AG09319 (cell line): ENCODE results near the gene CLTCL1.

ENCODE experiments used
- DNase-seq: peaks from one replicate; pipeline ENCODE4 v3.0.0-alpha.2; 2010; ENCODE audit warnings: low read depth; ENCODE audit errors: extremely low read depth
- TF ChIP-seq, protein P1 (sequence below): IDR thresholded peaks from 2 replicates; pipeline ENCODE4 v1.5.1; 2011; ENCODE audit warnings: low read depth, mild to moderate bottlenecking, inconsistent platforms, low read length, moderate library complexity

CLTCL1 gene

DNA sequence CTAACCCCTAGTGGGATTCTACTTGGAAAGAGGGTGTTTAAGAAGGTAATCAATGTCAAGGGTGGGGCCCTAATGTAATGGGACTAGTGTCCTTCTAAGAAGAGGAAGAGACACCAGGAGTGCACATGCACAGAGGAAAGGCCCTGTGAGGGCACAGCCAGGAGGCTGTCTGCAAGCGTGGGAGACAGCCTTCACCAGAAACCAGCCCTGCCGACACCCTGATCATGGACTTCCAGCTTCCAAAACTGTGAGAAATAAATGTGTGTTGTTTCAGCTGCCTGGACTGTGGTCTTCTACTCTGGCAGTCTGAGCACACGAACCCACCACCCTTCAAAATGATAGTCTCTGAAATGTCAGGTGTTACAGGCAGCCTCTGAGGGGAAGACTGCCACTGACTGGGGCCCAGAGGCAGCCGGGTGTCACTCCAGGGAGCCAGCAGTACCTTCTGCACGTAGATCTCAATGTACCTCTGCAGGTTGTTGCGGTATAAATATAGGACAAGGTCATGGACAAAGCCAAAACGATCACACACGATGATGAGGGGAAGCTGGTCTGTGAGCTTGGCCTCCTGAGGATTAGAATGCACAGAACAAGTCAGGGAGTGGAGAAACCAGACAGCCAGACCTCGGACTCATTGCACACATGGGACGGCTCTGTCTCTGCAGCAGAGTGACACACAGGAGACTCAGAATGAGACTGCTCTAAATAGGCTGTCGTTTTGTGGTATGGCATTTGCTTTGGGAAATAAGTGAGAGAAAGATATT lies 69.1 kb downstream of the CLTCL1 start:
- TF ChIP-seq, protein P1, sequence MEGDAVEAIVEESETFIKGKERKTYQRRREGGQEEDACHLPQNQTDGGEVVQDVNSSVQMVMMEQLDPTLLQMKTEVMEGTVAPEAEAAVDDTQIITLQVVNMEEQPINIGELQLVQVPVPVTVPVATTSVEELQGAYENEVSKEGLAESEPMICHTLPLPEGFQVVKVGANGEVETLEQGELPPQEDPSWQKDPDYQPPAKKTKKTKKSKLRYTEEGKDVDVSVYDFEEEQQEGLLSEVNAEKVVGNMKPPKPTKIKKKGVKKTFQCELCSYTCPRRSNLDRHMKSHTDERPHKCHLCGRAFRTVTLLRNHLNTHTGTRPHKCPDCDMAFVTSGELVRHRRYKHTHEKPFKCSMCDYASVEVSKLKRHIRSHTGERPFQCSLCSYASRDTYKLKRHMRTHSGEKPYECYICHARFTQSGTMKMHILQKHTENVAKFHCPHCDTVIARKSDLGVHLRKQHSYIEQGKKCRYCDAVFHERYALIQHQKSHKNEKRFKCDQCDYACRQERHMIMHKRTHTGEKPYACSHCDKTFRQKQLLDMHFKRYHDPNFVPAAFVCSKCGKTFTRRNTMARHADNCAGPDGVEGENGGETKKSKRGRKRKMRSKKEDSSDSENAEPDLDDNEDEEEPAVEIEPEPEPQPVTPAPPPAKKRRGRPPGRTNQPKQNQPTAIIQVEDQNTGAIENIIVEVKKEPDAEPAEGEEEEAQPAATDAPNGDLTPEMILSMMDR, result no peak
- no peak for DNase-seq

DNA sequence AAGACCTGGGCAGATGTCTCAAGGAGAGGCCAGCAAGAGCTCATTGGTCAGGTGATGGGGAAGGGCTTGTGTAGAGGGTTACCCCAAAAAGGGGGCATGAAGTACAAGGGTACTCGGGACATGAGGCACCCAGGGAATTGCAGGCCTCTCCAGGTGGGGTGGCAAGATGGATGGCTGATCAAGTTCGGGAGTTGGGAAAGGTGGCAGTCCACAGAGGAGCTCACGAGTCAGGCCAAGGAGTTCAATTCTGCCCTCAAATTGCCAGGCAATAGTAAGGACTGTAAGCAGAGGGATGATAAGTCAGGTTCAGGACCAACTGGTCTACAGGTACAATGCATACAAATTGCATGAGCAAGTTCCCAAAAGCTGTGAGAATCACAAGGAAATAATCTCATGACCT lies 70.7 kb downstream of the CLTCL1 start:
- TF ChIP-seq, protein P1, result no peak
- no peak for DNase-seq

DNA sequence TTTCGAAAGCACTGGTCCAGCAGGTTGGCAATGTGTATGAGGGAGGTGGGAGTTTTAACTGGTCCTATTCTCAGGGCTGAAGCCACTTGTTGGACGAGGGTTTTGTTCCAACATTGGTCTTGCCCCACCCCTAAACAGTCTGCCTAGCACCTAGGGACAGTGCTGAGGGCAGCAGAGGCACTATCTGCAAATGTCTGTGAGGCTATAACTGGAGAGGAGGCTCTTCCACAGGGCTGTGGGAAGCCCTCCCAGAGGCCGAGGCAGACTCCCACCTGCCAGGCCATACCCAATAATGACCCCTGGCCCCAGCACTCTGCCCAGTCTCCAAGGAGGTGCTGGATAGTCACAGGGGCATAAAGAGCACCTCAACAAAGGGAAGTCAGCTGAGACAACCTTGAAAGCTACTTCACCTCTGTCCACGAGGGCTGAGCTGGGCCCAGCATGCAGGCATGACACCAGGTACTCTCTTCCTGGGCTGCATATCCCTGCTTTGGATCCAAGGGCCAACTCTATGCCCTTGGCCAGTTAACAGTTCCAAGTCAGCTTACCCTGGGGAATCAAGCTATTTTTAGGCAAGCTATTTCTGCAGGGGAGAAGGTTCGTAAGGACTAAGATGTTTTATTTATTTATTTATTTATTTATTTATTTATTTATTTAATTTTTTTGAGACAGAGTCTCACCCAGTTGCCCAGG lies 72.8 kb downstream of the CLTCL1 start:
- TF ChIP-seq, protein P1, result no peak
- DNase-seq, result no peak

DNA sequence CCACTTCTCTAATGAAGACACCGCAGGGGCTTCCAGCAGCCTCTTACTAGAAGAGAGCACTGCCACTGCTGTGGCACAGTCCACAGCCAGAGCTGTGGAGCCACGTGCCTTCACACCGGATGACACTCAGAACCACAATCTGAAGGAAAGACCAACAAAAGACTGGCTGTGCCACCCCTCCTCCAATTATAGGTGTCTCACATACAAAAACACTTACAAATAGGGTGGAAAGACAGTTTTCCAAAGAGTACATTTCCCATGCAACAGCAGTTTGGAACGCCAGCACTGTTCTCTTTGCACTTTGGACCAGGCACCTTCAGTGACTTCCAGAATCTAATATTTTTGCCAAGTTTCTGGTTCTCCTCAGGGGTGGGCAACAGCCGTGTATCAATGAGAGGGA lies 74.9 kb downstream of the CLTCL1 start:
- DNase-seq, result no peak
- TF ChIP-seq, protein P1, result no peak

DNA sequence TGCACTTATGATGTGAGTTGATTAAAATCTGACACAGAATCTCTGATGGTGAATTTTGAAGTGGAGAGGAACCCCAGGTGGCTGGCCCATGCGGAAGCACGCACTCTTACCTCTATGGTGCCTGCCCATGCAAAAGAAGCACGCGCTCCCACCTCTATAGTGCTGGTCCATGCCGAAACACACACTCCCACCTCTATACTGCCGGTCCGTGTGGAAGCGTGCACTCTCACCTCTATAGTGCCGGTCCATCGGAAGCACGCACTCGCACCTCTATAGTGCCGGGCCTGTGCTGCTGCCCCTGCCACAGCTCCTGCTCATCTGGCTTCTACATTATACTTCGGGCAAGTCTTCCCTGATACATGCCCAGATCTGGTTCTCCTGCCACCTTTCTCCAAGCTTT lies 76.2 kb downstream of the CLTCL1 start:
- DNase-seq, result no peak
- TF ChIP-seq, protein P1, result no peak

DNA sequence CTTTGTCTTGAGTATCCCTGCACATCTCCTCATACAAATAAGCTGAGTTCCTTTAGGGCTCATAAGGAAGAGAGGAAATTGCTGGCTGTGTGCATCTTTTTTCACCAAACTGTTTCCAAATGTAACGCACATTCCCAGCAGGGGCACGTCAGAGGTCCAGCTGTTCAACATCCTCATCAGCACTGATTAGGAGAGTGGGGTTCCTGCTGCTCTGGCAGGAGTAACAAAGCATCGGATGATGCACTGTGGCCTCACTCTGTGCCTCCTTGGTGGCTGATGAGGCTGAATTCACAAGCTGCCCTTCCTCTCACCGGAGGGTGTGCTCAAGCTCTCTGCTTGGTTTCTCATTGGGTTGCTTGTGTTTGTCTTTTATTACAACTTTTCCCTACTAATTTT lies 77.4 kb downstream of the CLTCL1 start:
- TF ChIP-seq, protein P1, result no peak
- DNase-seq, result no peak

DNA sequence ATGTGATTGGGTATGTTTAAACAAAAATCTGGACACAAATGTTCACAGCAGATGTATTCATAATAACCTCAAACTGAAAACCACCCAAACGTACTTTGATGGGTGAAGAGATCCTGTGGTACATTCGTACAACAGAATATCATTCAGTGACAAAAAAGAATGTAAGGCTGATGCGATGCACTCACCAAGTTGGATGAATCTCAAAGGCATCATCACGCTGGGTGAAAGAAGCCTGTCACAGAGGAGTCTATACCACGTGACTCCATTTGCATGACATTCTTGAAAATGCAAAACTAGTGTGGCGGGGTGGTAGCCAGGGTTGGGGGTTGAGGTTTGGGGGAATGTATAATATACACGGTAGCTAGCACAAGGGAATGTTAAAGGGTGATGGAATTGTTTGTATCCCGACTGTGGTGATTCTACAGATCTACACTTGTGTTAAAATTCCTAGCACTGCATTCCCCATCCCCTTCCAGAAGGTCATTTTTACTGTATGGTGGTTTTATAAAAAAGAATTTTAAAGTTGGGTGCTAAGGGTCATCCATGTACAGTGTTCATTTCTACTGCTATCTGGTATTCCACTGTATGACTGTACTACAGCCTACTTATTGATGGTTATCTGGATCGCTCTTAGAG lies 78.0 kb downstream of the CLTCL1 start:
- no peak for DNase-seq
- TF ChIP-seq, protein P1, result no peak
